CMK (cell line): ENCODE measurements around the gene BSN.
"Not testable (repeated sequence)": the region's sequence is repeated elsewhere in the genome, so short reads cannot be mapped to it uniquely, and the experiment has no call there.

ENCODE experiments used
- DNase-seq: peaks from one replicate; pipeline ENCODE4 v3.0.0-alpha.2; 2010; ENCODE audit warnings: low read depth

BSN gene

DNA sequence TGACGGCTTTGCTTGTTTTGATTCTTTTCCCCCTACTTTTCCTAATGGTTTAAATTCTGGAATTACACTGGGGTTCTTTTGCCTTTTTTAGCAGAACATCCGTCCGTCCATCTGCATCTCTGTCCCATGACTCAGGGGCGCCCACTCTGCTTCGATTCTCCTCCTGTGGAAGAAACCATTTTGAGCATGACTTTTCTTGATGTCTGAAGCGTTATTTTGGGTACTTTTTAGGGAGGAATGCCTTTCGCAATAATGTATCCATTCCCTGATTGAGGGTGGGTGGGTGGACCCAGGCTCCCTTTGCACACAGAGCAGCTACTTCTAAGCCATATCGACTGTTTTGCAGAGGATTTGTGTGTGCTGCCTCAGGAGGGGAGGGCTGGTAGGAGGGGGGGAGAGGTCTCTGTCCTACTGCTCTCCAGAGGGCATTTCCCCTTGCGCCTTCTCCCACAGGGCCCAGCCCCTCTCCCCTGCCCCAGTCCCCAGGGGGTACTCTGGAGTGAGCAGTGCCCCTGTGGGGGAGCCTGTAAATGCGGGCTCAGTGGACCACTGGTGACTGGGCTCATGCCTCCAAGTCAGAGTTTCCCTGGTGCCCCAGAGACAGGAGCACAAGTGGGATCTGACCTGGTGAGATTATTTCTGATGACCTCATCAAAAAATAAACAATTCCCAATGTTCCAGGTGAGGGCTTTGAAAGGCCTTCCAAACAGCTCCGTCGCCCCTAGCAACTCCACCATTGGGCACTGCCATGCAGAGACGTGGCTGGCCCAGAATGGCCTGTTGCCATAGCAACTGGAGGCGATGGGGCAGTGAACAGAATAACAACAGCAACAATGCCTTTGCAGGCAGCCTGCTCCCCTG, 19.5 kb upstream of the BSN start:
- DNase-seq = no peak

DNA sequence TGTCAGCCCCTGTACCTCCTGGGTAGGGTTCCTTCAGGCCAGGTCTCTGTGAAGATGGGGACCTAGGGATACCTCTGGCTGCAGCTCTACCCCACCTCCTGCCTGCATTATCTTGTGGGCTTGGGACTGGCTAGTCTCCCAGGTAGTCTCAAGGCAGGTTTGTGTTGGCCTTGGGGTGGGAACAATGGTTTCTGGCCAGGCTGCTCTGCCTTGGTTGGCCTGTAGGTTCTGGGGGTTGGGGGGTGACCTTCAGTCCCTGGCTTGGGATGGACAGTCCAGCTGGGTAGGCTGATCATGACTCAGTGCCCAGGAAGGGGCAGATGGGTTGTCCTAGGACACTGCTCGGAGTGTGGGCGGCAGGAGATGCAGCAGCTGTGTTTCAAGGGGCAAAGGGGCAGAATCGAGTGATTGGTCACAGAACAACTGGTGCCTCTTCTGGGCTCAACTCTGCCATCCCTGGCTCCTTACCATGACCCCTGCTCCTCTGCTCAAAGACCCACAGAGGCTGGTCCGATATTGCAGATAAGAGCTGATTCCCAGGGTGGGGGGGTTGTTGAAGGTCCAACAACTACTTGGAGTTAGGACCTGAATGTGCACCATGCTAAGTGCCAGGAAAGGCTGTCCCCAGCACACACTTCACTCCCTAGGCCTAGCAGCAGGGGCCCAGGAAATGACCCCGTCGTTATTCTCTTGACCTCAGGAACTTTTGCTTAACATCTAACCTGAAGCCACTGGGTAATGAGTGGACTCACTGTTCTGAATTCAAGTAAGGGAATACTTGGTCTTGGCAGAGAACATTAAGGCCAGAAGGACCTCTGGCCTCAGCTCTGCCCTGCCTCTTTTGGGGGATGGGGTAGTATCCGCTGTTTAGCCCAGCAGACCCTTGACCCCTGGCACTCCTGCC, 18.1 kb upstream of the BSN start:
- no peak for DNase-seq

DNA sequence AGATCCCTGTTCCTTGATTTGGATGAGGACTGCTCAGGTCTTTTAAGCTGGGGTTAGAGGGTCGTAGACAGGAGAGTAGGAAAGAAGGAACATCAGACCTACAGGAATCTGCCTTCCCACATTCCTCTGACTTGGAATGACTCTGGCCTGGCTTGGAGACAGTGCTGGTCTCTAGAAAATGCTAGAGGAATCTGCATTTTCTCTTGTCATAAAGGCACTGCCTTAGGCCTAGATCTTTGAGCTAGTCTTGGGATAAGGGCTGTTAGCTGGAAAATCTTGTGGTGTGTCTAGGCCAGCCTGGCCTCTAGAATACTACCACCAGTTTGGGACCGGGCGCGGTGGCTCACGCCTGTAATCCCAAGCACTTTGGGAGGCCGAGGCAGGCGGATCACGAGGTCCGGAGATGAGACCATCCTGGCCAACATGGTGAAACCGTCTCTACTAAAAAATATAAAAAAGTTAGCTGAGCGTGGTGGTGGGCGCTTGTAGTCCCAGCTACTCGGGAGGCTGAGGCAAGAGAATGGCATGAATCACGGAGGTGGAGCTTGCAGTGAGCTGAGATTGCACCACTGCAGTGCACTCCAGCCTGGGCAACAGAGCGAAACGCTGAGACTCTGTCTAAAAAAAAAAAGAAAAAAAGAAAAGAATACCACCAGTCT, 17.3 kb upstream of the BSN start:
- DNase-seq = no peak

DNA sequence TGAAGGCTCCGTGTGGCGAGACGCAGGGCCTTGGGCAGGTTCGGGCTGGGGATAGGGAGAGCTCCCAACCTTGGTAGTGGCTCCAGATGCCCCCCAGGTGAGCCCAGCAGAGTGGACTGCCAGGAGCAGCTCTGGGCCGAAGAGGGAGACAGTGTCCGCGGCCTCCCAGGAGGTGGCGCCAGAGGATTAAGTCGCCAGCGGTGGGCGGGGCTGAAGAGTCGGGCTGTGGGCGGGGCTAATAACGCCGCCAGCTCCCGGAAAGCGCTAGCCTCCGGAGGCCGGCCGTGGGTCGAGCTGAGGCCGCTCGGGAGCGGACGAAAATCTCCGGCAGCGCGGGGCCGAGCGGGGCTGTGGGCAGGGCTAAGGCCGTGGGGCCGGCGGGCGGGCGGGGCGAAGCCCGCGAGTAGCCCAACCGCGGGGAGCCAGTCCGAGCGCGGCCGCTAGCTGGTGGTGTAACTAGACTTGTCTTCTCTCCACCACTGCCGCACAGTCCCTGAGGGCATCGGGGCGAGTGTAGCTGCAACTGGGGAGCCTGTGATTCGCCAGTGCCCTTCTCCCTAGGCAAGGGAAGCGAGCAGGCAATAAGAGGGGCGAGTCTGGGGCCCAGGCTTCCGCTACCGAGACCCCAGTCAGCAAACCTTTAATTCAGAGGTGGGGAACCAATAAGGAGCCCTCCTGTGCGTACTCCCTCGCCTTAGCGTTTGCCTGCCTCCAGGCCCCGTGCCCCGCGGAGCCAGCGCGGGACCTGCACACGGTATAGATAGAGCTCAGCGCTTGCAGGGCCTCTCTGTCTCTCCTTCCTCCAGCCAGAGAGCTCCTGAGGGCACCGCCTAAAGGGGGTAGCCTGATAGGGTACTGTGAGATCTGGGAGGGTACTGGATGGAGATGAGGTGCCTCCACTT, 14.4 kb upstream of the BSN start:
- peak; percentile 89 for DNase-seq

DNA sequence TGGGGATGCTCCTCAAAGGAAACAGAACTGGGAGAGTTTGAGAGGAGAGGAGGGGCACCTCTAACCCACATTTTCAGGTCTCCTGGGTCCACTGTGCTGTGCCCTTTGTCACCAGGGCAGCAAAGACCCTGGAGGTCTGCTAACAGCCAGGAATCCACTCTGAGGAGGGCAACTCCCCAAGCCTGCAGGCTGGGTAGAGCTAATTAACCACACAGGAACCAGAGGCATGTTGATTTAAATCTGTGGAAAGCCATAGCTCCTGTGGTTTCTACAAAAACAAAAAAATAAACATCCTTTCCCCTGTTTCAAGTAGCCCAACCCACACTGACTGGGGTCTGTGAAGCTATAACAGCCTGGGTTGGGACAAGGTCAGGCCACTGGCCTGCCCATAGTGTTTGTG, 2.2 kb upstream of the BSN start:
- no peak for DNase-seq

DNA sequence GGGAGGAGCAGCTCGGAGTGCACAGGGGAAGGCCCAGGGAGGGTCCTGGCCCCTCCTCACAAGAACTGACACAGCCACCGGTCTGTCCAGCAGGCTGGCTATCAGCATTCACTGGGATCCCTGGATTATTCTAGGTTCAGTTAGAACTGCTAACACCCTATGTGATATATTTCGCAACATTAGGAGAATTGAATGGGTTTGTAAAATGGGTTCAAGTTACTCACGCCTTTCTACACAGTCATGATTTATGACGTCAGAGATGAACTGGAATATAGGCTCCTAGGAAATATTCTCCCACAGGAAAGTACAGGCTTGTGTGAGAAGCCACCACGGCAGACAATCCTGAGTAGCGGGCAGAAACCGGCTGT, 969 bp upstream of the BSN start:
- no peak for DNase-seq

DNA sequence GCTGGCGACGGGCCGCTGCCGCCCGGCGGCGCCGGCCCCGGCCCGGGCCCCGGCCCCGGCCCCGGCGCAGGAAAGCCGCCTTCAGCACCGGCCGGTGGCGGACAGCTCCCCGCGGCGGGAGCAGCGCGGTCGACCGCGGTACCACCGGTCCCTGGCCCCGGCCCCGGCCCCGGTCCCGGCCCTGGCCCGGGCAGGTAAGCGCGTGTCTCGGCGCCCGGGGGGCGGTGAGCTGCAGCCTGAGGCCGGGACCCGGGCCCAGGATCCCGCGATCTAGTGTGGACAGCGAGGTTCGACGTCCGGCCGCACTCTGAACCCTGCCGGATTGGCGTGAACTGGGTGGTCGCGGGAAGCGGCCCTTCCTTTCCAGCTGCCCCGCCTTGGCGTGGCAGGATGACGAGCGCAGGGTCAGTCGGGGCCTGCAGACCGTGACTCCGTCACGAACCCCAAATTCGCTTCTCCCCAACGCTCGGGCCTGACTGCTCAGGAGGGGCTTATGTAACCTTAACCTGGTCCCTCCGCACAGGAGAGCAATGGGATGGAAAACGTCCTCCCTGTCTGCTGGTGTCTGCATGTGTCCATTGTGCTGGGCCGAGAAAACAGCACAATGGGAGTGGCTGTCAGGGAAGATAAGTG, 472 bp downstream of the BSN start:
- no peak for DNase-seq

DNA sequence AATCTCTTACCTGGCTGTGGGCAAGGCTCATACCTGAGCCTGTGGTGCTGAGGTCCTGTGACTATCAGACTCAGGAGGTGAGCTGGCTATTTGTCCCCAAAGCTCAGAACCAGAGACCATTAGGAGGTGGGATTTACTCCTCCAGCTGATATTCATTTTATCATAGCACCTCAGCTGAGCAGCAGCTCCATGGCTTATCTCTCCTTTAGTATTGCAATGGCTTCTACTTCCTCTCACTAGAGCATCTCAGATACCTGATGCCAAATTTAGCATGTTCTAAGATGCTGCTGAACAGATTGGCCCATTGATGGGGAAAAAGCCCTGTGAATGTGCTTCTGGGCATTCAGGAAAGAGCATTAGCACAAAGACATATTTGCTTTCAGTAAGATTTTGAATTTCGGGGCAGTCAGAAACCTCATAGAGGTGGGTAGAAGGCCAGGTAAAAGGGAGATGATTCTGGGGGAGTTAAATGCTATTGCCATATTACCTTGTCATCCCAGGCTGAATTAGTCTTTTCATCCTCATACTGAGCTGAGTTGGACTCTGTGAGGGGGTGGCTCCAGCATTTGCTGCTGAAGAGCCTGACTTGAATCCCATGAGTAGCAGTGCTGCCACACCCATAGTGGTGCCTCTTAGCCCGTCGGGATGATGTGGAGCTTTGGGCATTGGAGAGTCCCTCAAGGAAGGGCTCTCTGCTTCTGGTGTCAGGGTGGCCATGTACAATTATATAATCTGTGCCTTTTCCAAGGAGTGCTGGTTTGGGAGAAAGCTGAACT, 2.4 kb downstream of the BSN start:
- DNase-seq = no peak

DNA sequence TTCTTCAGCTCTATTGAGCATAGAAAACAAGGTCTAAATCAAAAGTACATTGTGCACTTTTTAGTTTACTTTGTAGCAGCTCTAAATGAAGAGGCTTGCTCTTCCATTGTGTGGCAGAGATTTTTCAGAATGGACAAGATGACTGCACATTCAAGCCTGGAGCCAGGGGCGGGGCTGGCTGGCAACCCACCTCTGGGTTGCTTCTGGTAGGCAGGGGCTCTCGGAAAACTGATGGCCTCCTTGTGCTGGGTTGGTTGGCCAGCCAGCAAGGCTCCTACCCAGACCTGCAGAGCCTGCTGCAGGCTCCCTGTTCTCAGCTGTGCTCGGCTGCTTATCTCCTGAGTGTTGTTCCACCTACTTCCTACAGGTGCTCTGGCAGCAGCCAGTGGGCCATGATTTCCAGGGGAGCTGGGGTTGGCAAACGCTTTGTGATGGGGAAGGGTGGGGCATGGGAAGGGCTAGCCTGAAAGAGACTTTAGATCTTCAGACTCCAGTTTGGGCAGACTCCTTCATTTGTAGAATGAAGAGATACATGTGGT, 8.8 kb downstream of the BSN start:
- DNase-seq = no peak

DNA sequence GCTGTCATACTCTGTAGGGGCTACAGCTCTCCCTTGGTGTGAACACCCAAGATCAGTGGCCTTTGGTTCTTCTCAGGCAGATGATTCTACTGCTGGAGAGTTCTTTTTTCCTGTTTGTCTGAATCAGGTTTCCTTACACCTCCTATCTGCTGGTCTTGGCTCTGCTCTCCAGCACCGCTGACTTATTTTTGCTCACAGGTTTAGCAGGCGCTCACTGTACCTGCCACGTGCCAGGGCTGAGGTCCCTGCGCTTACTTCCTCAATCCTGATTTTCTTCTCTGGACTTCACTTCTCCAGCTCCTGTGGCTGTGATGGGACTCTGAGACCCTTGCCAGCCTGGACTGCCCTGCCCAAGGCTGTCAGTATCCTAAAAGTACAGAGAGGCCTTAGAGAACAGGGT, 9.5 kb downstream of the BSN start:
- DNase-seq = no peak

DNA sequence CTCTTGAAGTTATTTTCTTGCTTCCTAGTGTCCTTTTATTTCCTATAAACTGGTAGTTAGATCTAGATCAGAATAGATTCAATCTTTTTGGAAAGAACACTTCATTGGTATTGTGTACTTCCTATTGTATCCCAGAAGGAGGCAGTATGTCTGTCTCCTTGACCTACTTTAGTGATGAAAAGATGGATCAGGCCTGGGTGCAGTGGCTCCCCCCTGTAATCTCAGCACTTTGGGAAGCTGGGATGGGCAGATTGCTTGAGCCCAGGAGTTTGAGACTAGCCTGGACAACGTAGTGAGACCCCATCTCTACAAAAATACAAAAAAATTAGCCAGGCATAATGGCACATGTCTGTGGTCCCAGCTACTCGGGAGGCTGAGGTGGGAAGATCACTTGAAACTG, 12.0 kb downstream of the BSN start:
- DNase-seq = no peak

DNA sequence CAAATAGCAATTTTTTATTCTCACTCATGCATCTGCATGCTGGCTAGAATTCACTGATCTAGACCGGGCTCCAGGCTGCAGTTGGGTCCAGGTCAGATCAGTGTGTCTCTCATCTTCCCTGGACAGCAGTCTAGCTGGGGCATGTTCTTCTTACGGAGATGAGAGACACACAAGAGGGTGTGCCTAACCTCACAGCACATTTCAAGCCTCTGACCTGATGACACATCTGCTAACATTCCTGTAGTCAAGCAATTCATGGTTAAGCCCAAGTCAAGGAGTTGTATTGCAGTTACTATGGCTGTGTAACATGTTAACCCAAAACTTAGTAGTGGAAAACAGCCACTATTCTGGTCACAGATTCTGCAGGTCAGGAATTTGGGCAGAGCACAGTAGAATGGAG, 13.1 kb downstream of the BSN start:
- no peak for DNase-seq

DNA sequence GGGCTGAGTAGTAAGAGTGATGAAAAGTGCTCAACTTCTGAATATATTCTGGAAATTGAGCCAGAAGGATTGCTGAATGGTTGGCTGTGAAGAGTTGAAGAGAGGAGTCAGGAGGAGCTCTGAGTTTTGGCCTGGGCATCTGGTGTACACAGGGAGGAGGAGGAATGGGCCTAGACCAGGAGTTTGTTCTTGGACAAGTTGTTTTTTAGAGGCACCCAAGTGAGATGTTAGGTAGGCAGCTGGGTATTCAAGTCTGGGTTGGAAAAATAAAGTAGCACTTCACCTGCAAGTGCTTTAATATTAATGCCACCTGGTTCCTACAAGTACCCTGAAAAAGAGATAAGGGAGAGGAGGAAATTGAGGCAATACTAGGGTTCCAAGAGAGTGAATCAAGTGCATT, 14.7 kb downstream of the BSN start:
- no peak for DNase-seq

DNA sequence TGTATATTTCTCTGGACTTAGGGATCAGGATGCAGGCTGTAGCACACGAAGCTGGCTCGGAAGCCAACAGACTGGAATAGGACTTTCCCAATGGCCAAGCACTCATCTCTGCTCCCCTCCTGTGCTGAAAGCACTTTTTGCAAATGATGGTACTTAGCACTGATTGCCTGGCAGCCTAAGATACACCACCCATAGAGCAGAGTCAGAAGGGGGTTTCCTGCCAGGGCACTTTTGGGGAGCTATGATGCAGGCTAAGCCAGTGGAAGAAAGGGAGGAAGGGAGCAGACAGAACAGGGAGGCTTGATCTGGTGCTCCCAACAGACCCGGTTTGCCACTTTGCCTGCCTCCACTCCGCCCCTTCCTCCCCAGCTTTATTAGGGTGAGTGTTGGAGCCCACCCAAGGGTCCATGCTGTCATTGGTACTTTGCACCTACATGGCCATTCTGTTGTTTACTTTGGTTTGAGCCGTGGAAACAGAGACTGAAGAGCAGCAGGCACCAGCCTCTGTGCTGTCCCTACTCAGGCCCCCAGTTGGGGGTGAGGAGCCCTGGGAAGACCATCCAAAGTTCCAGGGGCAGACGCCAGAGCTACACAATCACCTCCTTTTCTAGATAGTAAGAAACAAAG, 15.9 kb downstream of the BSN start:
- no peak for DNase-seq

DNA sequence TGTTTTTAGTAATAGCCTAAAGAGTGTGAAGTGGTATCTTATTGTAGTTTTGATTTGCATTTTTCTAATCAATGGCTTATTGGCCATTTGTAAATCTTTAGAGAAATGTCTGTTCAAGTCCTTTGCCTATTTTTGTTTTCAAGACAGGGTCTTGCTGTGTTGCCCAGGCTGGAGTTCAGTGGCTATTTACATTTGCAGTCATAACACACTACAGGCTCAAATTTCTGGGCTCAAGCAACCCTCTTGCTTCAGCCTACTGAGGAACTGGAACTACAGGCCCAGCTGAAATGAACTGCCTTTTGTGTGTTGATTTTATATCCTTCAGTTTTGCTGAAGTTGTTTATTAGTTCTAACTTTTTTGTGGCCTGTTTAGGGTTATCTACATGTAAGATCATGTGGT, 27.9 kb downstream of the BSN start:
- no peak for DNase-seq

DNA sequence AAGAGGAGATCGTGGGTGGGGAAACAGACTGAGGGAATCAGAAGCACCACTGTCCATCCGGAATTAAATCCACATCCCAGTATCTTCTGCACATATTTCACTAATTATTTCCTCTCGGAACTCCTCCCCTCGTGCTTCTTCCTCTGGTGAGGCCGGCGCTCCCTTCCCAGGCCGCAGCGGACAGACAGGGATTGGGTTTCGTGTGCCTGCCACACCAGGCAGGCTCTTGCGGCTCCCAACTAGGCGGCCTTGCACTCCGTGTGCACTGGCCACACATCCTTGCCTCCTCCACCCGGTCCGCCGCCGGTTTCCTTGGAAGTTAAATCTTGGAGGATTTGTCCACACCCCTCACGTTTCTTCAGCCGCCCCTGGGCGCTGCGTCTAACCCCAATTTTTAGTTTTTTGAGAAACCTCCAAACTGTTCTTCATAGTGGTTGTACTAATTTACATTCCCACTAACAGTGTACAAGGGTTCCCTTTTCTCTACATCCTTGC, 31.0 kb downstream of the BSN start:
- not testable (repeated sequence) for DNase-seq

DNA sequence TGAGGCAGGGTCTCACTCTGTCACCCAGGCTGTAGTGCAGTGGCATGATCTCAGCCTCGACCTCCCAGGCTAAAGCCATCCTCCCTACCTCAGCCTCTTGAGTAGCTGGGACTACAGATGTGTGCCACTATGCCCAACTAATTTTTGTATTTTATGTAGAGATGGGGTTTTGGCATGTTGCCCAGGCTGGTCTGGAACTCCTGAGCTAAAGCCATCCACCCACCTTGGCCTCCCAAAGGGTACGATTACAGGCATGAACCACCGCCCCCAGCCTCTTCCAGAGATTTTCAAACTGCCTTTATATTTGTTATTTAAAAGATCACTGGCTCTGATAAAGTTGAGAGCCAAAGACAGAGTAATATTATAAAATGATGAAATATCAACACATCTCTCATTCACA, 37.3 kb downstream of the BSN start:
- no peak for DNase-seq

DNA sequence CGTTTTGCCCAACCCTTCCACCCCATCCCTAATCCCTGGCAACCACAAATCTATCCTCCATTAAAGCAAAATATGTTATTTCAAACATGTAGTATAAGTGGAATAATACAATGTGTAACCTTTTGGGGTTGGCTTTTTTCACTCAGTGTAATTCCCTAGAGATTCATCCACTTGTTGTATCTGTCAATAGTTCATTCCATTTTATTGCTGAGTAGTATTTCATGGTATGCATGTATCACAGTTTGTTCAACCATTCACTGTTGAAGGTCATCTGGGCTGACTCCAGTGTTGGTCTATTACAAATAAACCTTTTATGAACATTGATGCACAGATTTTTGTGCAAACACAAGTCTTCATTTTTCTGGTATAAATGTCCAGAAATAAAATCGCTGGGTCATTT, 38.8 kb downstream of the BSN start:
- no peak for DNase-seq

DNA sequence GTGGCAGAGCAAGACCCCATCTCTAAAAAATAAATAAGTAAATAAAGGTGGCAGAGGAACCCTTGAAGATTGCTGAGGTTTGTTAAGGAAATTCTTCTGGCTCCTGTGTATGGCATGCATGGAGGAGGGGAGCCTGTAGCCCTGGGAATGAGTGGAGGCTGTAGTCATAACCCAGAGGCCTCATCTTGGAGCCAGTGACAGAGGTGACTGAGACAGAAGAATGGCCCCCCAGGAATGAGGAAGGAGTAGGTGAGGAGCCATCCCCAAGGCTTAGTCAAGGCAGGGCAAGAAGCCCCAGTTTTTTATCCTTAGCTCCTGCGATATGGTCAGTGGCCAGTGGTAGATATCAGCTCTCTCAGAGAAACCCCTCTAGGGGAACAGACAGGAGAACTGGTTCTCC, 46.5 kb downstream of the BSN start:
- DNase-seq = no peak
